H1 (cell line): ENCODE results near the gene TEX51. TPM values are rescaled to one million over a fixed set of nuclear protein-coding genes. Genes with fewer than 3 reads are reported as not detected.

ENCODE experiments used
- CTCF ChIA-PET: fragments of 300-600 bp; sonication (Branson Sonifier 250); formaldehyde crosslinking; loops from one replicate; lab custom pipeline; 2021; ENCODE audit not compliant: partially characterized antibody; lab: Charles Lee
- POLR2A ChIA-PET: fragments of 300-600 bp; sonication (Branson Sonifier 250); formaldehyde crosslinking; loops from one replicate; lab custom pipeline; 2021; ENCODE audit warnings: inconsistent platforms; ENCODE audit not compliant: partially characterized antibody; lab: Charles Lee
- DNase-seq, 2 experiments: peaks; one replicate each; pipeline versions ENCODE4 v3.0.0 to v3.0.0-alpha.2; 2010 to 2022; ENCODE audit warnings: low spot score in 2 of 2, low read depth in 1 of 2, mixed read lengths in 1 of 2
- FAIRE-seq: peaks from 2 replicates; lab custom pipeline; 2011; peaks lifted over from hg19 to GRCh38; lab: Jason Lieb, UNC
- H2AFZ ChIP-seq: 2 replicates; pipeline ENCODE4 v1.8.1; 2012; ENCODE audit warnings: low read length, inconsistent platforms
- H2AK5ac ChIP-seq: 2 replicates; pipeline ENCODE4 v1.6.1; 2013; ENCODE audit warnings: low read depth, low read length
- H2BK120ac ChIP-seq: replicated peaks from 2 replicates; pipeline ENCODE3; 2013; ENCODE audit warnings: low read depth, low read length, inconsistent platforms
- H2BK12ac ChIP-seq: 2 replicates; pipeline ENCODE4 v1.6.1; 2013; ENCODE audit warnings: low read depth, low read length
- H2BK15ac ChIP-seq: 2 replicates; pipeline ENCODE4 v1.6.1; 2013; ENCODE audit warnings: low read length
- H2BK20ac ChIP-seq: 2 replicates; pipeline ENCODE4 v1.6.1; 2013; ENCODE audit warnings: low read length
- H2BK5ac ChIP-seq: 2 replicates; pipeline ENCODE4 v1.6.1; 2013; ENCODE audit warnings: low read depth, low read length
- H3K14ac ChIP-seq: 2 replicates; pipeline ENCODE4 v1.6.1; 2013; ENCODE audit warnings: inconsistent platforms; ENCODE audit not compliant: insufficient read length
- H3K18ac ChIP-seq: 2 replicates; pipeline ENCODE4 v1.6.1; 2013; ENCODE audit warnings: low read length; ENCODE audit errors: extremely low read depth
- H3K23ac ChIP-seq: 2 replicates; pipeline ENCODE4 v1.6.1; 2013; ENCODE audit warnings: inconsistent platforms; ENCODE audit not compliant: insufficient read length
- H3K23me2 ChIP-seq: 2 replicates; pipeline ENCODE4 v1.6.1; 2013; ENCODE audit warnings: low read depth, low read length
- H3K27ac ChIP-seq: 2 replicates; pipeline ENCODE4 v1.6.1; 2011; ENCODE audit warnings: low read depth, low read length, inconsistent platforms
- H3K27me3 ChIP-seq, 4 experiments: replicated peaks in 1 of 4; 1 replicate in 1 of 4; 2 replicates in 3 of 4; pipeline versions ENCODE4 v1.6.1 to v1.8.1; 2011 to 2013; ENCODE audit warnings: low read length in 3 of 4, mild to moderate bottlenecking in 3 of 4, inconsistent platforms in 2 of 4, mixed read lengths in 2 of 4, moderate library complexity in 1 of 4; ENCODE audit not compliant: control insufficient read depth in 3 of 4, insufficient read depth in 3 of 4; ENCODE audit errors: extremely low read depth in 1 of 4
- H3K36me3 ChIP-seq, 4 experiments: 2 replicates each; pipeline versions ENCODE4 v1.6.1 to v1.8.1; 2011 to 2013; ENCODE audit warnings: mild to moderate bottlenecking in 4 of 4, low read length in 3 of 4, moderate library complexity in 2 of 4, control low read depth in 1 of 4, inconsistent platforms in 1 of 4; ENCODE audit not compliant: insufficient read depth in 4 of 4, control insufficient read depth in 2 of 4
- H3K4ac ChIP-seq: replicated peaks from 2 replicates; pipeline ENCODE3; 2013; ENCODE audit warnings: low read length, low read depth, mixed read lengths, inconsistent platforms; ENCODE audit not compliant: insufficient read length
- H3K4me1 ChIP-seq, 4 experiments: replicated peaks in 1 of 4; 1 replicate in 1 of 4; 2 replicates in 3 of 4; pipeline versions ENCODE4 v1.6.1 to v1.8.1; 2011 to 2013; ENCODE audit warnings: low read length in 3 of 4, inconsistent platforms in 2 of 4, mixed read lengths in 1 of 4; ENCODE audit not compliant: insufficient read depth in 4 of 4, control insufficient read depth in 3 of 4
- H3K4me2 ChIP-seq, 2 experiments: 2 replicates each; pipeline versions ENCODE4 v1.6.1 to v1.8.1; 2011 to 2013; ENCODE audit warnings: low read depth in 2 of 2, low read length in 2 of 2, control low read depth in 1 of 2, inconsistent platforms in 1 of 2, mild to moderate bottlenecking in 1 of 2; ENCODE audit not compliant: insufficient read depth in 1 of 2
- H3K4me3 ChIP-seq, 4 experiments: fragments of 200-600, 300-600 bp in 1 of 4; sonication (generic), shearing (Covaris generic), sonication (Bioruptor Twin) in 1 of 4; 2 replicates each; pipeline versions ENCODE4 v1.5.1 to v1.8.1; 2011 to 2016; ENCODE audit warnings: low read length in 4 of 4, low read depth in 3 of 4, control low read depth in 2 of 4, inconsistent platforms in 2 of 4, mild to moderate bottlenecking in 2 of 4, mixed read lengths in 1 of 4, moderate library complexity in 1 of 4; ENCODE audit not compliant: insufficient read depth in 2 of 4; ENCODE audit errors: extremely low read depth in 1 of 4
- H3K56ac ChIP-seq: replicated peaks from 2 replicates; pipeline ENCODE3; 2013; ENCODE audit warnings: low read depth, mild to moderate bottlenecking, mixed read lengths, low read length, inconsistent platforms; ENCODE audit not compliant: insufficient read length
- H3K79me1 ChIP-seq: 2 replicates; pipeline ENCODE4 v1.6.1; 2013; ENCODE audit warnings: low read depth, low read length, control low read depth
- H3K79me2 ChIP-seq, 2 experiments: 2 replicates each; pipeline versions ENCODE4 v1.6.1 to v1.8.1; 2012 to 2013; ENCODE audit warnings: low read length in 2 of 2, mild to moderate bottlenecking in 2 of 2, inconsistent platforms in 1 of 2; ENCODE audit not compliant: insufficient read depth in 2 of 2, control insufficient read depth in 1 of 2
- H3K9ac ChIP-seq, 4 experiments: replicated peaks in 1 of 4; 1 replicate in 1 of 4; 2 replicates in 3 of 4; pipeline versions ENCODE4 v1.6.1 to v1.8.1; 2011 to 2013; ENCODE audit warnings: low read depth in 3 of 4, low read length in 3 of 4, control low read depth in 2 of 4, mild to moderate bottlenecking in 2 of 4, moderate library complexity in 2 of 4, inconsistent platforms in 1 of 4; ENCODE audit errors: extremely low read depth in 1 of 4
- H3K9me3 ChIP-seq, 2 experiments: 2 replicates each; pipeline versions ENCODE4 v1.6.1 to v1.8.1; 2012 to 2013; ENCODE audit warnings: mild to moderate bottlenecking in 2 of 2, moderate library complexity in 2 of 2, control low read depth in 1 of 2, inconsistent platforms in 1 of 2, low read depth in 1 of 2, low read length in 1 of 2, mixed read lengths in 1 of 2; ENCODE audit not compliant: insufficient read depth in 2 of 2
- H4K20me1 ChIP-seq, 2 experiments: replicated peaks in 1 of 2; 2 replicates each; pipeline versions ENCODE3 to v1.8.1; 2011 to 2013; ENCODE audit warnings: inconsistent platforms in 2 of 2, low read length in 2 of 2, mild to moderate bottlenecking in 1 of 2; ENCODE audit not compliant: insufficient read depth in 2 of 2, control insufficient read depth in 1 of 2
- H4K5ac ChIP-seq: 2 replicates; pipeline ENCODE4 v1.6.1; 2013; ENCODE audit warnings: low read length, low read depth, mixed read lengths, inconsistent platforms; ENCODE audit not compliant: insufficient read length
- H4K8ac ChIP-seq: 2 replicates; pipeline ENCODE4 v1.8.0; 2013; ENCODE audit warnings: mild to moderate bottlenecking, moderate library complexity, low read length, inconsistent platforms; ENCODE audit not compliant: insufficient read depth; ENCODE audit errors: extremely low read depth
- H4K91ac ChIP-seq: replicated peaks from 2 replicates; pipeline ENCODE3; 2013; ENCODE audit warnings: low read length, mixed read lengths, inconsistent platforms; ENCODE audit not compliant: insufficient read length
- BCL11A ChIP-seq, 2 experiments: IDR thresholded peaks; one replicate each; pipeline ENCODE4 v1.6.1; 2011; ENCODE audit warnings: low read depth in 2 of 2, low read length in 2 of 2, mild to moderate bottlenecking in 2 of 2
- CBX8 ChIP-seq: fragments of 300-800, 300-1000 bp; sonication (generic); IDR thresholded peaks from 2 replicates; pipeline ENCODE4 v1.7.1; 2016; ENCODE audit warnings: low read depth, low read length, borderline replicate concordance
- CTBP2 ChIP-seq: IDR thresholded peaks from 2 replicates; pipeline ENCODE4 v1.7.0; 2011; ENCODE audit warnings: borderline replicate concordance, mild to moderate bottlenecking, moderate library complexity, mixed read lengths, low read length; ENCODE audit not compliant: insufficient read depth, insufficient read length
- GTF2F1 ChIP-seq: IDR thresholded peaks from 2 replicates; pipeline ENCODE4 v1.6.1; 2012; ENCODE audit warnings: low read depth, low read length, improper control_type of control experiment, borderline replicate concordance
- HDAC6 ChIP-seq: IDR thresholded peaks from one replicate; pipeline ENCODE4 v1.7.1; 2012; ENCODE audit warnings: low read depth, mild to moderate bottlenecking, inconsistent platforms, low read length, moderate library complexity
- KDM5A ChIP-seq: fragments of 200-600 bp; IDR thresholded peaks from 2 replicates; pipeline ENCODE4 v1.7.1; 2012; ENCODE audit warnings: mild to moderate bottlenecking, low read length, inconsistent platforms, mixed read lengths
- PHF8 ChIP-seq: fragments of 200-600 bp; sonication (generic); conservative IDR thresholded peaks from 2 replicates; pipeline ENCODE4 v1.7.1; 2012; ENCODE audit warnings: low read depth, mild to moderate bottlenecking, inconsistent platforms, low read length, moderate library complexity
- POU5F1 ChIP-seq: IDR thresholded peaks from 2 replicates; pipeline ENCODE4 v1.6.1; 2011; ENCODE audit warnings: low read depth, mild to moderate bottlenecking, low read length, moderate library complexity
- SIX5 ChIP-seq: IDR thresholded peaks from 2 replicates; pipeline ENCODE4 v1.6.1; 2011; ENCODE audit warnings: mild to moderate bottlenecking, low read depth, low read length
- TAF1 ChIP-seq: IDR thresholded peaks from 2 replicates; pipeline ENCODE4 v1.6.1; 2011; ENCODE audit warnings: mild to moderate bottlenecking, low read depth, low read length
- TEAD4 ChIP-seq: IDR thresholded peaks from 2 replicates; pipeline ENCODE4 v1.6.1; 2012; ENCODE audit warnings: low read depth, low read length, inconsistent platforms, mixed read lengths
- YY1 ChIP-seq: IDR thresholded peaks from 2 replicates; pipeline ENCODE4 v1.6.1; 2011; ENCODE audit warnings: low read depth, mild to moderate bottlenecking, low read length
- ZNF274 ChIP-seq: IDR thresholded peaks from 2 replicates; pipeline ENCODE4 v1.7.0; 2012; ENCODE audit warnings: low read length, borderline replicate concordance; ENCODE audit errors: extremely low read depth
- WGBS, 2 experiments: shearing (Covaris generic) in 1 of 2; methylation state at CpG; one replicate each; pipeline versions ENCODE4 v1.1.6 to v1.1.7; 2013 to 2015; ENCODE audit warnings: low lambda C conversion rate in 2 of 2, mixed read lengths in 2 of 2, inconsistent platforms in 1 of 2, low coverage in 1 of 2, missing lambda C conversion rate in 1 of 2; ENCODE audit not compliant: insufficient replicate concordance in 2 of 2, insufficient coverage in 1 of 2, insufficient read length in 1 of 2; ENCODE audit errors: extremely low coverage in 1 of 2, missing lambda C conversion rate in 1 of 2; 5-methylcytosine and 5-hydroxymethylcytosine counted together
- polyA plus RNA-seq, 7 experiments: library from polyadenylated mRNA; depleted of rRNA in 3 of 7; stranded (reverse) in 5 of 7; unstranded in 2 of 7; fragments of >200 nt in 5 of 7; fragments of 200-250 nt in 2 of 7; gene quantifications; 1 replicate in 5 of 7; 2 replicates in 1 of 7; 4 replicates in 1 of 7; pipeline versions ENCODE4 v1.2.1 to v1.2.3, GENCODE V29; 2011 to 2013; ENCODE audit warnings: missing spikeins in 2 of 7, mixed read lengths in 2 of 7
- total RNA-seq: library from RNA; stranded (reverse); fragmentation: NEBNext Ultra II Directional; extraction: Animal tissue kit (Norgen Biotek cat#: 25700); gene quantifications from 2 replicates; pipeline ENCODE4 v1.2.1, GENCODE V29; 2021
- TF ChIP-seq, protein P1 (sequence below): IDR thresholded peaks from 2 replicates; pipeline ENCODE4 v1.6.1; 2011; ENCODE audit warnings: low read depth, mild to moderate bottlenecking, low read length; ENCODE audit not compliant: insufficient read depth

Gene TEX51
- total and polyA plus RNA-seq, 2 of the 8 experiments (the other 6 are each of a cell fraction or from before 2014, with no cell fraction given), result not detected

GRCh38 chr2:126901459-126901858 lies 2.8 kb downstream of the TEX51 start:
- Histone ChIP-seq H3K9me3 (peaks cover 2% of the 10 kb centered on the region in 2 experiments; a peak in 1 of 4 replicates), H4K91ac (no peak overlapping the region), H3K36me3 (no peaks in the 10 kb centered on the region), H4K5ac (no peak overlapping the region), H4K20me1 (no peaks in the 10 kb centered on the region), H3K14ac (no peak overlapping the region), H3K79me1 (no peaks in the 10 kb centered on the region), H3K9ac (no peak overlapping the region), H3K79me2 (no peaks in the 10 kb centered on the region), H3K56ac (no peak overlapping the region), H2BK120ac (no peak overlapping the region), H2BK20ac (no peak overlapping the region), H2BK12ac (no peak overlapping the region), H2AFZ (no peak overlapping the region), H2AK5ac (no peak overlapping the region), H3K4ac (no peak overlapping the region), H3K4me2 (no peak overlapping the region), H3K4me3 (no peak overlapping the region), H2BK5ac (no peak overlapping the region), H2BK15ac (no peak overlapping the region), H3K23me2 (no peaks in the 10 kb centered on the region), H3K23ac (no peak overlapping the region), H3K18ac (no peak overlapping the region), H4K8ac (no peak overlapping the region), H3K4me1 (no peaks in the 10 kb centered on the region), H3K27ac (no peak overlapping the region), H3K27me3 (no peaks in the 10 kb centered on the region)
- ChIA-PET CTCF (interaction anchor here (1.2 to 2.2 kb wide), 4 partner anchors 11 to 71 kb away, joined by 3 to 9 read pairs (median 6); no protein-coding TSS in a partner anchor), POLR2A (no interaction called here)
- 95% methylated on average over 2 of the region's 2 CpGs; no CpG with 5 or more reads in 1 of the 2 experiments for WGBS, 2 experiments
- FAIRE-seq (no peak), DNase-seq (no peak)
- no peak for TF ChIP-seq BCL11A (IDR thresholded peaks at IDR 0.05; ENCODE audit: low read depth in 2 of 2, low read length in 2 of 2)
- TF ChIP-seq HDAC6, result no peak
- TF ChIP-seq PHF8, result no peak
- TF ChIP-seq SIX5, result no peak
- TF ChIP-seq ZNF274, result no peak
- TF ChIP-seq TEAD4, result no peak
- no peak for TF ChIP-seq TAF1
- TF ChIP-seq, protein P1, sequence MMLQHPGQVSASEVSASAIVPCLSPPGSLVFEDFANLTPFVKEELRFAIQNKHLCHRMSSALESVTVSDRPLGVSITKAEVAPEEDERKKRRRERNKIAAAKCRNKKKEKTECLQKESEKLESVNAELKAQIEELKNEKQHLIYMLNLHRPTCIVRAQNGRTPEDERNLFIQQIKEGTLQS, result no peak
- no peak for TF ChIP-seq CBX8
- no peak for TF ChIP-seq YY1
- no peak for TF ChIP-seq POU5F1
- no peak for TF ChIP-seq CTBP2
- no peak for TF ChIP-seq KDM5A
- no peak for TF ChIP-seq GTF2F1
